ENCODE measurements around the gene MYO16.

GRCh38 chr13:108743522-108743921 is 114.1 kb downstream of the MYO16 start:
- TF ChIP-seq CTCF (IDR thresholded peaks at IDR 0.05; ENCODE audit: insufficient read depth, low read length, poor library complexity, severe bottlenecking) (no peak), EZH2phosphoT487 (conservative IDR thresholded peaks at IDR 0.05; ENCODE audit: low read length) (no peak)
